Endothelial cell (in vitro differentiated cells): ENCODE data around the gene CUTA. TPM values are rescaled to one million over a fixed set of nuclear protein-coding genes. Genes with fewer than 3 reads are reported as not detected.

Source experiments
- DNase-seq: peaks from one replicate; pipeline ENCODE4 v3.0.0; 2021; ENCODE audit warnings: low spot score
- H3K27ac Mint-ChIP-seq: one replicate; pipeline ENCODE4 v1.8.0; 2021; ENCODE audit warnings: mixed read lengths, inconsistent platforms; ENCODE audit not compliant: unreplicated experiment
- H3K27me3 Mint-ChIP-seq: one replicate; pipeline ENCODE4 v1.8.0; 2021; ENCODE audit warnings: mild to moderate bottlenecking, moderate library complexity, mixed read lengths, inconsistent platforms; ENCODE audit not compliant: unreplicated experiment
- H3K36me3 Mint-ChIP-seq: one replicate; pipeline ENCODE4 v1.8.0; 2021; ENCODE audit warnings: mild to moderate bottlenecking, low read depth, mixed read lengths, inconsistent platforms; ENCODE audit not compliant: unreplicated experiment
- H3K4me1 Mint-ChIP-seq: one replicate; pipeline ENCODE4 v1.8.0; 2021; ENCODE audit warnings: mild to moderate bottlenecking, mixed read lengths, inconsistent platforms; ENCODE audit not compliant: unreplicated experiment
- H3K4me3 Mint-ChIP-seq: one replicate; pipeline ENCODE4 v1.8.0; 2021; ENCODE audit warnings: mild to moderate bottlenecking, mixed read lengths, inconsistent platforms; ENCODE audit not compliant: unreplicated experiment
- H3K9me3 Mint-ChIP-seq: one replicate; pipeline ENCODE4 v1.8.0; 2021; ENCODE audit warnings: mixed read lengths, inconsistent platforms; ENCODE audit not compliant: unreplicated experiment
- long read RNA-seq: library from polyadenylated mRNA; unstranded; transcript quantifications from one replicate; pipeline ENCODE4 v2.0.0, GENCODE V29; 2020; ENCODE audit not compliant: unreplicated experiment
- total RNA-seq: library from RNA; stranded (reverse); fragmentation: NEBNext Ultra II Directional; extraction: Animal tissue kit (Norgen Biotek cat#: 25700); gene quantifications from one replicate; pipeline ENCODE4 v1.2.1, GENCODE V29; 2021; ENCODE audit not compliant: unreplicated experiment
- TF ChIP-seq, protein P1 (sequence below): fragments of 200-600 bp; sonication (generic); IDR thresholded peaks from one replicate; pipeline ENCODE4 v1.5.0; 2021; ENCODE audit warnings: antibody characterized with exemption; ENCODE audit not compliant: unreplicated experiment

Gene CUTA, protein sequence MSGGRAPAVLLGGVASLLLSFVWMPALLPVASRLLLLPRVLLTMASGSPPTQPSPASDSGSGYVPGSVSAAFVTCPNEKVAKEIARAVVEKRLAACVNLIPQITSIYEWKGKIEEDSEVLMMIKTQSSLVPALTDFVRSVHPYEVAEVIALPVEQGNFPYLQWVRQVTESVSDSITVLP
- total RNA-seq, result 163 TPM
- long read RNA-seq, transcript CUTA-203 (6 exons, 937 nt), result minor isoform, 20 of 105 reads
- long read RNA-seq, transcript CUTA-205 (5 exons, 1,054 nt), result major isoform, 32 of 105 reads
- long read RNA-seq, transcript CUTA-210 (6 exons, 769 nt), result minor isoform, 27 of 105 reads
- long read RNA-seq, transcript CUTA-214 (6 exons, 661 nt), result minor isoform, 18 of 105 reads
- long read RNA-seq, partial matches to known transcripts, result 2 of 105 reads
- long read RNA-seq, other reads (novel, unspliced or antisense), result 5 of 105 reads

DNA sequence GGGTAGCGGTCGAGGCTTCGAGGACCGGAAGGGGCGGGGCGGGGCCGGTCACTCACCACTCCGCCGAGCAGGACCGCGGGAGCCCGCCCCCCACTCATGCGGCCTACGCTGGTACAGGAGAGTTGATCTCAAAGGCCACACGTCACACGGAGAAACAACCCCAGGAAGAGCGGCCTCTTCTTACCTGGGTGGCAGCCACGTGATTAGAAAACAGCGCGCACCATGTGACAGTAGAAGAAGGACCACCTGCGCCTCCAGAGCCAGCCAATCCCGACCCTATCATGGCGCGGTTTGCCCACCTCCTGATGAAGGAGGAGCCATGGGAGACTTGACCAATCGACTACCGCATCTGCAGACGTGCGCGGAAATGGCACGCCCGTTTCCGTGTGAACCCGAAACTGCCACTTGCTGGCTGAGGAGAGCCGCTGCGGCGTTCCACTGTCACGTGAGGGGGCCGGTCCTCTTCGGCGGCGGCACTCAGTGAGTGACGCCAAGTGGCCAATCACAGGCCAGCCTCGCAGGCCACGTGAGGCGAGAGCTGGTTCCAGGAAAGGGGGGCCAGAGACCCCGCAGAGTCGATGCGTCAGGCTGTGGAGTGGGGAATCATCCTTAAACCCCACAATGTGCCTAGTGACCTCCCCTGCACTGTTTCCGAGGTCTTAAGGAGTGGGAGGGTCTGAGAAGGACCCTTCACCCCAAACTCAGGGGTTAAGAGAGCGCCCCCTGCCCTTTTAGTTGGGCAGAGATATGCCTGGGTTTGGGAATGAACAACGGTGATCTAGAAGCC is at the start of gene CUTA:
Gene CUTA, minus strand, starts transcription at position 205 of the 787 bp plus-strand sequence. Its CDS starts 107 bp downstream, at position 98.
- peaks cover 18% of the 10 kb centered on the region for H3K27me3 Mint-ChIP-seq
- H3K4me3 Mint-ChIP-seq, result peak within 1 kb of the TSS; percentile 96
- H3K36me3 Mint-ChIP-seq, result peaks cover 35% of the 10 kb centered on the region
- TF ChIP-seq, protein P1, sequence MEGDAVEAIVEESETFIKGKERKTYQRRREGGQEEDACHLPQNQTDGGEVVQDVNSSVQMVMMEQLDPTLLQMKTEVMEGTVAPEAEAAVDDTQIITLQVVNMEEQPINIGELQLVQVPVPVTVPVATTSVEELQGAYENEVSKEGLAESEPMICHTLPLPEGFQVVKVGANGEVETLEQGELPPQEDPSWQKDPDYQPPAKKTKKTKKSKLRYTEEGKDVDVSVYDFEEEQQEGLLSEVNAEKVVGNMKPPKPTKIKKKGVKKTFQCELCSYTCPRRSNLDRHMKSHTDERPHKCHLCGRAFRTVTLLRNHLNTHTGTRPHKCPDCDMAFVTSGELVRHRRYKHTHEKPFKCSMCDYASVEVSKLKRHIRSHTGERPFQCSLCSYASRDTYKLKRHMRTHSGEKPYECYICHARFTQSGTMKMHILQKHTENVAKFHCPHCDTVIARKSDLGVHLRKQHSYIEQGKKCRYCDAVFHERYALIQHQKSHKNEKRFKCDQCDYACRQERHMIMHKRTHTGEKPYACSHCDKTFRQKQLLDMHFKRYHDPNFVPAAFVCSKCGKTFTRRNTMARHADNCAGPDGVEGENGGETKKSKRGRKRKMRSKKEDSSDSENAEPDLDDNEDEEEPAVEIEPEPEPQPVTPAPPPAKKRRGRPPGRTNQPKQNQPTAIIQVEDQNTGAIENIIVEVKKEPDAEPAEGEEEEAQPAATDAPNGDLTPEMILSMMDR, result peak; percentile 57
- peak; percentile 96 for DNase-seq
- peaks cover 56% of the 10 kb centered on the region for H3K4me1 Mint-ChIP-seq
- no peaks in the 10 kb centered on the region for H3K9me3 Mint-ChIP-seq
- peak within 1 kb of the TSS; percentile 97 for H3K27ac Mint-ChIP-seq

DNA sequence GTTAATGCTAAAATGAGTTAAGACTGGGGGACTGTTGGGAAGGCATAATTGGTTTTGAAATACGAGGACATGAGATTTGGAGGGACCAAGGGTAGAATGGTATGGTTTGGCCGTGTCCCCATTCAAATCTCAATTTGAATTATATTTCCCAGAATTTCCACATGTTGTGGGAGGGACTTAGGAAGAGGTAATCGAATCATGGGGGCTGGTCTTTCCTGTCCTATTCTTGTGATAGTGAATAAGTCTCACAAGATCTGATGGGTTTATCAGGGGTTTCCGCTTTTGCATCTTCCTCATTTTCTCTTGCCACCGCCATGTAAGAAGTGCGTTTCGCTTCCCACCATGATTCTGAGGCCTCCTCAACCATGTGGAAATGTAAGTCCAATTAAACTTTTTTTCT is 49.2 kb upstream of the CUTA start:
- Mint-ChIP-seq H3K36me3 (no peaks in the 10 kb centered on the region), H3K27me3 (peaks cover 1% of the 10 kb centered on the region), H3K27ac (no peak overlapping the region), H3K9me3 (no peaks in the 10 kb centered on the region), H3K4me3 (no peak overlapping the region), H3K4me1 (no peaks in the 10 kb centered on the region)
- no peak for DNase-seq
- TF ChIP-seq, protein P1, result no peak

DNA sequence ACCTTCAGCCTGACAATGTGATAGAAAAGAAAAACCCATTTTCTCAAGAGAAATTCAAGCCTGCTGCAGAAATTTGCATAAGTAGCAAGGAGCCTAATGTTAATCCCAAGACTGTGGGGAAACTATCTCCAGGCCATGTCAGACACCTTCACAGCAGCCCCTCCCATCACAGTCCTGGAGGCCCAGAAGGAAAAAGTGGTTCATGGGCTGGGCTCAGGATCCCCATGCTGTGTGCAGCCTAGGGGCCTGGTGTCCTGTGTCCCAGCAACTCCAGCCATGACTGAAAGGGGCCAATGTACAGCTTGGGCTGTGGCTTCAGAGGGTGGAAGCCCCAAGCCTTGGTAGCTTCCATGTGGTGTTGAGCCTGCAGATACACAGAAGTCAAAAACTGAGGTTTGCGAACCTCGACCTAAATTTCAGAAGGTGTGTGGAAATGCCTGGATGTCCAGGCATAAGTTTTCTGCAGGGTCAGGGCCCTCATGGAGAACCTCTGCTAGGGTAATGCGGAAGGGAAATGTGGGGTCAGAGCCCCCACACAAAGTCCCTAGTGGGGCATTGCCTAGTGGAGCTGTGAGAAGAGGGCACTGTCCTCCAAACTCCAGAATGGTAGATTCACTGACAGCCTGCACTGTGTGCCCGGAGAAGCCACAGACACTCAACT is 48.3 kb upstream of the CUTA start:
- Mint-ChIP-seq H3K9me3 (no peaks in the 10 kb centered on the region), H3K4me3 (no peak overlapping the region), H3K27ac (no peak overlapping the region), H3K4me1 (no peaks in the 10 kb centered on the region), H3K36me3 (no peaks in the 10 kb centered on the region), H3K27me3 (peaks cover 1% of the 10 kb centered on the region)
- TF ChIP-seq, protein P1, result no peak
- DNase-seq, result no peak

DNA sequence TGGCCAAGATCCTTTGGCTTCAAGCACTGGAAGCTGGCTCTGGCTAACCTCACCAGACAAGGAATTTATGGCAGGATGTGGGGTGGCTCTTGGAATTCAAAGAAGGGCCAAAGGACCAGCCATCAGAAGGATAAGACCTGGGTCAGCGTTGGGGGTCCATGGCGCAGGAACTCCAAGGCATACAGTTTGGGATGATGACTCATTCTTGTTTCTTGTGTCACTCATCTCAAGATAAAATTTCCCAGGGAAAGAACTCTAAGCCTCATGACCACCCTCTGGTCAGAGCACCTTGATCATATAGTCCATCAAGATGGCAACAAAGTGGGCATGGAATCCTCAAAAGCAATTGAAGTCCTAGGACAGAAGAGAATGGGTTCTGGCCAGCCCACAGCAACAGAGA is 41.3 kb upstream of the CUTA start:
- DNase-seq, result no peak
- Mint-ChIP-seq H3K4me1 (peaks cover 11% of the 10 kb centered on the region), H3K27me3 (peaks cover 9% of the 10 kb centered on the region), H3K4me3 (no peak overlapping the region), H3K36me3 (peaks cover 7% of the 10 kb centered on the region), H3K27ac (no peak overlapping the region), H3K9me3 (no peaks in the 10 kb centered on the region)
- TF ChIP-seq, protein P1, result no peak
